Smooth muscle cell (in vitro differentiated cells): Measurements from ENCODE around the gene CELA2A. TPM values are rescaled to one million over a fixed set of nuclear protein-coding genes. Genes with fewer than 3 reads are reported as not detected.
"Not testable (repeated sequence)": the region's sequence is repeated elsewhere in the genome, so short reads cannot be mapped to it uniquely, and the experiment has no call there.

Source experiments
- DNase-seq: peaks from one replicate; lab custom pipeline; 2025; ENCODE audit not compliant: unreplicated experiment; lab: John Stamatoyannopoulos, UW
- H2AFZ ChIP-seq: fragments of 200-600 bp; sonication (generic); 2 replicates; pipeline ENCODE4 v1.6.0; 2016; ENCODE audit warnings: antibody characterized with exemption, low read depth, mild to moderate bottlenecking
- H3F3A ChIP-seq: fragments of 200-600 bp; sonication (generic); 2 replicates; pipeline ENCODE4 v1.6.0; 2017; ENCODE audit warnings: antibody characterized with exemption, low read depth
- H3K27ac ChIP-seq: fragments of 200-600 bp; sonication (generic); 2 replicates; pipeline ENCODE4 v1.5.1; 2016; ENCODE audit warnings: low read depth, mild to moderate bottlenecking
- H3K27me3 ChIP-seq: fragments of 200-600 bp; sonication (generic); 2 replicates; pipeline ENCODE4 v1.6.1; 2016; ENCODE audit warnings: low read depth, mild to moderate bottlenecking
- H3K36me3 ChIP-seq: fragments of 200-600 bp; sonication (generic); 2 replicates; pipeline ENCODE4 v1.5.1; 2016; ENCODE audit warnings: low read depth
- H3K4me1 ChIP-seq: fragments of 200-600 bp; sonication (generic); 2 replicates; pipeline ENCODE4 v1.5.1; 2016; ENCODE audit warnings: low read depth
- H3K4me2 ChIP-seq: fragments of 200-600 bp; sonication (generic); 2 replicates; pipeline ENCODE4 v1.6.0; 2016; ENCODE audit warnings: mild to moderate bottlenecking
- H3K4me3 ChIP-seq: fragments of 200-600 bp; sonication (generic); 2 replicates; pipeline ENCODE4 v1.5.1; 2016; ENCODE audit warnings: mild to moderate bottlenecking
- H3K79me2 ChIP-seq: fragments of 200-600 bp; sonication (generic); 2 replicates; pipeline ENCODE4 v1.6.0; 2016; ENCODE audit warnings: low read depth, mild to moderate bottlenecking
- H3K9ac ChIP-seq: fragments of 200-600 bp; sonication (generic); 2 replicates; pipeline ENCODE4 v1.6.0; 2016; ENCODE audit warnings: low read depth
- H3K9me3 ChIP-seq: fragments of 200-600 bp; sonication (generic); replicated peaks from 2 replicates; pipeline ENCODE4 v1.5.1; 2016; ENCODE audit warnings: low read depth
- H4K20me1 ChIP-seq: fragments of 200-600 bp; sonication (generic); 2 replicates; pipeline ENCODE4 v1.6.0; 2016; ENCODE audit warnings: low read depth
- WGBS: methylation state at CpG from one replicate; pipeline ENCODE4 v1.1.7; 2016; ENCODE audit warnings: low lambda C conversion rate; 5-methylcytosine and 5-hydroxymethylcytosine counted together
- polyA plus RNA-seq: library from polyadenylated mRNA; unstranded; fragments of >200 nt; fragmentation: Nextera tagmentation; extraction: Ambion mirVana; gene quantifications from 2 replicates; pipeline ENCODE4 v1.2.1, GENCODE V29; 2016
- total RNA-seq: library from RNA; depleted of rRNA; stranded (reverse); fragments of >200 nt; gene quantifications from 2 replicates; pipeline ENCODE4 v1.2.3, GENCODE V29; 2014
- TF ChIP-seq, protein P1 (sequence below): fragments of 200-600 bp; sonication (generic); IDR thresholded peaks from 2 replicates; pipeline ENCODE4 v1.5.1; 2017; ENCODE audit warnings: borderline replicate concordance, mild to moderate bottlenecking, antibody characterized with exemption; ENCODE audit not compliant: insufficient read depth, poor library complexity, severe bottlenecking

Gene CELA2A
- total and polyA plus RNA-seq, 2 experiments from 2014 or later = 2.6 TPM; not detected in 1

DNA sequence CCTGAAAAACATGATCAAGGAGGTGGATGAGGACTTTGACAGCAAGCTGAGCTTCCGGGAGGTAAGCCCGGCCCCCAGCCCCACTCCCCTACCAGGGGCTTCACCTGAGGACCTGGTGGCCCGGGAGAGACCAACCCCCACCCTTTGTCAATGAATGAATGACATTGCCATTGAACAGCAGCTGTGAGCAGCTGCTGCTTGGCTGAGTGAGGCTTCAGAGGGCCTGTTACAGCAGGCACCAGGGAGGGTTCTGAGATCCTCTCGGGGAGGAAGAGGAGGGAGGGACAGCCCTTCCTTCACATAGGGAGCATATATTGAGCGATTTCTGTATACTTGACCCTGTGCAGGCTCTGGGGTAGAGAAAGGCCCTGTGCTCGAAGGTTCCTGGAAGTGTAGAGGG is 30.6 kb upstream of the CELA2A start:
- Histone ChIP-seq H4K20me1 (peaks cover 24% of the 10 kb centered on the region), H3K36me3 (no peaks in the 10 kb centered on the region)
- WGBS = 78% methylated on average over 6 of the region's 6 CpGs

DNA sequence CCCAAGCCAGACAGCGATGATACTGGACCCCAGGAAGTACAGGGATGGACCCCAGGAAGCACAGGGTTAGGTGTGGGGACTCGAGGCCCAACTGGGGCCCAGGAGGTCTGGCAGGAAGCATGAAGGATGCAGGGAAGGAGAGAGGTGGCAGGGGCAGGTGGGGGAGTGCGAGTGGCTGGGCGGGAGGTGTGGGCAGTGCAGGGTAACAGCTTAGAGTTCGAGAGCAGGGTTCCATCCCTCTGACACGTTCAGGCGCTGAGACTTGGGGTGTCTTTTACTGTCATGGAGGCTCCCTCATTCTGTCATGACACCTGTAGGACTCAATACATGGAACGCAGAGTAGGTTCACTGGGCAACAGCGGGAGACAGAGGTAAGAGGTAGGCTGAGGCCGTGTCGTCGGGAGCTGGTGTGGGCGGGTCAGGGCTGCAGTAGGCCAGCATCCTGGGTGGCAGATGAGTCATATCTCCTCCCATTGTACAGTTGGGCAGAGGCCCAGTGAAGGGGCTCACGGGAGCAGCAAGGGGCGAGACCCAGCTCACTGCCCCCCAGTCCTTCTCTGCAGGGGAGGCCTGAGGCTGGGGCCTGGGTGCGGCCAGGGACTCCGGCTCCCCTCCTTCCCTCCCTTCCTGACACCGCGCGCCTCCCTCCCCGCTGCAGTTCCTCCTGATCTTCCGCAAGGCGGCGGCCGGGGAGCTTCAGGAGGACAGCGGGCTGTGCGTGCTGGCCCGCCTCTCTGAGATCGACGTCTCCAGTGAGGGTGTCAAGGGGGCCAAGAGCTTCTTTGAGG is 29.8 kb upstream of the CELA2A start:
- no peak overlapping the region for H3K27ac ChIP-seq
- H4K20me1 ChIP-seq = peaks cover 17% of the 10 kb centered on the region
- no peaks in the 10 kb centered on the region for H3F3A ChIP-seq
- no peaks in the 10 kb centered on the region for H3K36me3 ChIP-seq
- no peak overlapping the region for H3K4me3 ChIP-seq
- no peak overlapping the region for H3K4me2 ChIP-seq
- no peaks in the 10 kb centered on the region for H3K4me1 ChIP-seq
- no peak for DNase-seq
- H3K27me3 ChIP-seq = no peaks in the 10 kb centered on the region
- TF ChIP-seq, protein P1, sequence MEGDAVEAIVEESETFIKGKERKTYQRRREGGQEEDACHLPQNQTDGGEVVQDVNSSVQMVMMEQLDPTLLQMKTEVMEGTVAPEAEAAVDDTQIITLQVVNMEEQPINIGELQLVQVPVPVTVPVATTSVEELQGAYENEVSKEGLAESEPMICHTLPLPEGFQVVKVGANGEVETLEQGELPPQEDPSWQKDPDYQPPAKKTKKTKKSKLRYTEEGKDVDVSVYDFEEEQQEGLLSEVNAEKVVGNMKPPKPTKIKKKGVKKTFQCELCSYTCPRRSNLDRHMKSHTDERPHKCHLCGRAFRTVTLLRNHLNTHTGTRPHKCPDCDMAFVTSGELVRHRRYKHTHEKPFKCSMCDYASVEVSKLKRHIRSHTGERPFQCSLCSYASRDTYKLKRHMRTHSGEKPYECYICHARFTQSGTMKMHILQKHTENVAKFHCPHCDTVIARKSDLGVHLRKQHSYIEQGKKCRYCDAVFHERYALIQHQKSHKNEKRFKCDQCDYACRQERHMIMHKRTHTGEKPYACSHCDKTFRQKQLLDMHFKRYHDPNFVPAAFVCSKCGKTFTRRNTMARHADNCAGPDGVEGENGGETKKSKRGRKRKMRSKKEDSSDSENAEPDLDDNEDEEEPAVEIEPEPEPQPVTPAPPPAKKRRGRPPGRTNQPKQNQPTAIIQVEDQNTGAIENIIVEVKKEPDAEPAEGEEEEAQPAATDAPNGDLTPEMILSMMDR = no peak
- 77% methylated on average over 27 of the region's 30 CpGs for WGBS
- H2AFZ ChIP-seq = no peak overlapping the region
- no peak overlapping the region for H3K9ac ChIP-seq
- H3K9me3 ChIP-seq = no peaks in the 10 kb centered on the region
- no peaks in the 10 kb centered on the region for H3K79me2 ChIP-seq

More for the DNA sequence above, 30.6 kb upstream of the CELA2A start:
- no peaks in the 10 kb centered on the region for H3K79me2 ChIP-seq
- no peak for DNase-seq
- no peak overlapping the region for H2AFZ ChIP-seq
- H3K9ac ChIP-seq = no peak overlapping the region
- H3K4me1 ChIP-seq = no peaks in the 10 kb centered on the region
- H3K27ac ChIP-seq = no peak overlapping the region
- no peak overlapping the region for H3K4me2 ChIP-seq
- no peaks in the 10 kb centered on the region for H3K27me3 ChIP-seq
- TF ChIP-seq, protein P1 = no peak
- no peaks in the 10 kb centered on the region for H3F3A ChIP-seq
- no peak overlapping the region for H3K4me3 ChIP-seq
- no peaks in the 10 kb centered on the region for H3K9me3 ChIP-seq

DNA sequence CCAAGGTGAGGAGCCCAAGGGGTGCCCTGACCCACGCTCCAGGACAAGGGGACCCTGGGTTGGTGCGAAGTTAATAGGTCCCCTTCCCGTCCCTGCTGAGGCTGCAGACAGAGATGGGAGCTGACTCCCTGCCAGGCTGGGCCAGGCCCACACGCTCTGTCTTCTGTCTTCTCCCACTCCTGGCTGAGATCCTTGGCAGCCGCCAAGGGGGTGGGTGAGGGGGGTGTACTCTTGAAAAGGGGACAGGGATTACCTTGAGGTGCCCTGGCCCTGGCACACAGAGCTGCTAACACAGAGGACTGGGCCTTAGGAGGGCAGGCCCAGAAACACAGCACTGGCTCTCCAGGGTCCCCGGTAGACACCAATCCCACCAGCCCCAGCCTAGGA is 29.3 kb upstream of the CELA2A start:
- Histone ChIP-seq H2AFZ (no peak overlapping the region), H3K79me2 (no peaks in the 10 kb centered on the region), H3K4me1 (no peaks in the 10 kb centered on the region), H4K20me1 (peaks cover 16% of the 10 kb centered on the region), H3K9me3 (no peaks in the 10 kb centered on the region), H3F3A (no peaks in the 10 kb centered on the region), H3K9ac (no peak overlapping the region), H3K36me3 (no peaks in the 10 kb centered on the region), H3K27ac (no peak overlapping the region), H3K27me3 (no peaks in the 10 kb centered on the region), H3K4me3 (no peak overlapping the region), H3K4me2 (no peak overlapping the region)
- WGBS = 88% methylated on average over 6 of the region's 6 CpGs
- no peak for DNase-seq
- TF ChIP-seq, protein P1 = no peak

DNA sequence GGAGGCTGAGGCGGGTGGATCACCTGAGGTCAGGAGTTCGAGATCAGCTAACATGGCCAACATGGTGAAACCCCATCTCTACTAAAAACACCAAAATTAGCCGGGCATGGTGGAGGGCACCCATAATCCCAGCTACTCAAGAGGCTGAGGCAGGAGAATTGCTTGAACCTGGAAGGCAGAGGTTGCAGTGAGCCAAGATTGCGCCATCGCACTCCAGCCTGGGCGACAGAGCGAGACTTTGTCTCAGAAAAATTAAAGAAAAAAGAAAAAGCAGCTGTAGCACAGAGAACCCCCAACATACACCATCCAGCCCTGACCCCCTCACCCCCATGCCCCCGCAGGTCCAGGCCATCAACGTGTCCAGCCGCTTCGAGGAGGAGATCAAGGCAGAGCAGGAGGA is 28.3 kb upstream of the CELA2A start:
- not testable (repeated sequence) for H3K4me2 ChIP-seq, H3K4me3 ChIP-seq, H3K36me3 ChIP-seq, H3K9me3 ChIP-seq, H3K79me2 ChIP-seq, H2AFZ ChIP-seq, H3K9ac ChIP-seq, H3F3A ChIP-seq, H3K27me3 ChIP-seq, H3K27ac ChIP-seq, DNase-seq, H3K4me1 ChIP-seq
- H4K20me1 ChIP-seq = peaks cover 13% of the 10 kb centered on the region
- 92% methylated on average over 11 of the region's 11 CpGs for WGBS
